Thoracic aorta (tissue), 2 donors: Measurements from ENCODE around the gene TRMO. TPM values are rescaled to one million over a fixed set of nuclear protein-coding genes. Genes with fewer than 3 reads are reported as not detected.
"Not testable (repeated sequence)": the region's sequence is repeated elsewhere in the genome, so short reads cannot be mapped to it uniquely, and the experiment has no call there.

Experiments used
- ATAC-seq: fragments of 150-250 bp; one replicate; pipeline ENCODE4 v1.8.0; 2017; ENCODE audit warnings: low read depth; ENCODE audit not compliant: insufficient number of reproducible peaks, low FRiP score
- DNase-seq: peaks from one replicate; pipeline ENCODE4 v3.0.0-alpha.2; 2020; ENCODE audit warnings: low spot score
- H3K27ac ChIP-seq, 2 donors: fragments of 200-600 bp; sonication (generic); 1 replicate in 1 of 2; 2 replicates in 1 of 2; pipeline ENCODE4 v1.5.1; 2016; ENCODE audit warnings: mild to moderate bottlenecking in 2 of 2, moderate library complexity in 2 of 2
- H3K27me3 ChIP-seq: fragments of 200-600 bp; sonication (generic); replicated peaks from 2 replicates; pipeline ENCODE4 v1.6.0; 2016; ENCODE audit warnings: mild to moderate bottlenecking; ENCODE audit not compliant: insufficient read depth
- H3K36me3 ChIP-seq: fragments of 200-600 bp; sonication (generic); one replicate; pipeline ENCODE4 v1.5.1; 2016
- H3K4me1 ChIP-seq, 2 donors: fragments of 200-600 bp; sonication (generic); 1 replicate in 1 of 2; 2 replicates in 1 of 2; pipeline versions ENCODE4 v1.5.1 to v1.6.0; 2016; ENCODE audit warnings: low read depth in 2 of 2, mild to moderate bottlenecking in 1 of 2; ENCODE audit not compliant: control insufficient read depth in 1 of 2
- H3K4me3 ChIP-seq: fragments of 200-600 bp; sonication (generic); 2 replicates; pipeline ENCODE4 v1.5.1; 2016; ENCODE audit warnings: mild to moderate bottlenecking
- H3K9me3 ChIP-seq: fragments of 200-600 bp; sonication (generic); 2 replicates; pipeline ENCODE4 v1.5.1; 2016
- total RNA-seq, 2 donors: library from RNA; depleted of rRNA; stranded (reverse); fragments of >200 nt; gene quantifications; one replicate each; pipeline versions ENCODE4 v1.1.0 to v1.2.3, GENCODE V29; 2016
- TF ChIP-seq, protein P1 (sequence below): fragments of 200-600 bp; sonication (generic); IDR thresholded peaks from one replicate; pipeline ENCODE4 v1.5.1; 2019; ENCODE audit warnings: antibody characterized with exemption

TRMO gene
- total RNA-seq, 2 donors from 2014 or later, result 22.2 to 28.6 TPM

DNA sequence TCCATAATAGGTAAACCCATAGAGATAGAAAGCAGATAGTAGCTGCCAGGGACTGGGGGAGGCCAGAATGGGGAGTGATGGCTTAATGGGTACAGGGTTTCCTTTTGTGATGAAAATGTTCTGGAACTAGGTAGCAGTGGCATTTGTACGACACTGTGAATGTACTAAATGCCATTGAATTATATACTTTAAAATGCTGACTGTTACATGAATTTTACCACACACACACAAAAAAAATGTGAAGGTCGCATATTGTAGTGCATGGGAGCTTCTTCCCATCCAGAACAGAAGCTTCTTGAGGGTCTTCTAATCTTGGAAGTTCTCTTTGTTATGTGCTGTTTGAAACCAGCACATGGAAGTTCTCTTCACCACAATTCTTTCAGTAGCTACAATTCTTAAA lies 40.9 kb upstream of the TRMO start:
- H3K4me1 ChIP-seq, result no peaks in the 10 kb centered on the region
- no peaks in the 10 kb centered on the region for H3K36me3 ChIP-seq
- TF ChIP-seq, protein P1, sequence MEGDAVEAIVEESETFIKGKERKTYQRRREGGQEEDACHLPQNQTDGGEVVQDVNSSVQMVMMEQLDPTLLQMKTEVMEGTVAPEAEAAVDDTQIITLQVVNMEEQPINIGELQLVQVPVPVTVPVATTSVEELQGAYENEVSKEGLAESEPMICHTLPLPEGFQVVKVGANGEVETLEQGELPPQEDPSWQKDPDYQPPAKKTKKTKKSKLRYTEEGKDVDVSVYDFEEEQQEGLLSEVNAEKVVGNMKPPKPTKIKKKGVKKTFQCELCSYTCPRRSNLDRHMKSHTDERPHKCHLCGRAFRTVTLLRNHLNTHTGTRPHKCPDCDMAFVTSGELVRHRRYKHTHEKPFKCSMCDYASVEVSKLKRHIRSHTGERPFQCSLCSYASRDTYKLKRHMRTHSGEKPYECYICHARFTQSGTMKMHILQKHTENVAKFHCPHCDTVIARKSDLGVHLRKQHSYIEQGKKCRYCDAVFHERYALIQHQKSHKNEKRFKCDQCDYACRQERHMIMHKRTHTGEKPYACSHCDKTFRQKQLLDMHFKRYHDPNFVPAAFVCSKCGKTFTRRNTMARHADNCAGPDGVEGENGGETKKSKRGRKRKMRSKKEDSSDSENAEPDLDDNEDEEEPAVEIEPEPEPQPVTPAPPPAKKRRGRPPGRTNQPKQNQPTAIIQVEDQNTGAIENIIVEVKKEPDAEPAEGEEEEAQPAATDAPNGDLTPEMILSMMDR, result no peak
- ATAC-seq (no peak), DNase-seq (no peak)
- no peaks in the 10 kb centered on the region for H3K27me3 ChIP-seq
- H3K27ac ChIP-seq, result no peak overlapping the region
- no peaks in the 10 kb centered on the region for H3K9me3 ChIP-seq
- no peak overlapping the region for H3K4me3 ChIP-seq

DNA sequence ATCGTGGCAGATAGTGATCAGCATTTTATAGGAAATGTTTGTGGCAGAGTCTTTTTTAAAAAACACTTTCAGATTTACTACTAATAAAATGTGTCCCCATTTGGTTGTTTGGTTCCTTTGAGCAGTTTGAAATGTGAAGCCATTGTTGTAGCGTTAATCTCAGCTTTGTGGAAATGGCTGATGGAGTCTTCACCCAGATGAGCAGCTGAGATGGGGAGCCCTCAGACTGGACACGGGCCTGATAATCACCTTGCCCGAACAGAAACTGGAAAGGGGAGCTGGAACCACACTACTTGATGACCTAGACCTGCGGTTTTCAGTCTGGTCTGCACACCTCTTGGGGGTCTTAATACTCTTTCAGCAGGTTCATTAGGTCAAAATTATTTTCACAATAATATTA lies 40.3 kb upstream of the TRMO start:
- ATAC-seq (no peak), DNase-seq (no peak)
- TF ChIP-seq, protein P1, result no peak
- Histone ChIP-seq H3K4me3 (no peak overlapping the region), H3K9me3 (no peaks in the 10 kb centered on the region), H3K36me3 (no peaks in the 10 kb centered on the region), H3K4me1 (no peaks in the 10 kb centered on the region), H3K27ac (no peak overlapping the region), H3K27me3 (no peaks in the 10 kb centered on the region)

DNA sequence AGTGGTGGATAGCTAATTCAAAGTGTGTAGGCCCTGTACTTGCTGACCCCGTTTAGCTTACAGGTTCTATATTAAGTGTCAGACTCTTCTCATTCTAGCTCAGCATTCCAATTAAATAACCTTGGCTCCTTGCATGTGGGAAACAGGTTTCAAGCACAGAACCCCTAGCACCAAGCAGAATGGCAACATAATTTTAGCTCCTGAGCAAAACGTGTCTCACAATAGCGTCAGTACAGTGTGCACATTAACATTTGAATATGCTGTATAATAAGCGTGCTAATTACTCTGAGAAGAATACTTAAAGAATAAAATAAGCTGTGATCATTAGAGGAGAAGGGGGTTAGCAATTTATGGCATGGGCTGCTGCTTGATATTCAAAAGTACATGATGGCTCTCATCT lies 39.8 kb upstream of the TRMO start:
- no peaks in the 10 kb centered on the region for H3K9me3 ChIP-seq
- H3K4me1 ChIP-seq, result no peaks in the 10 kb centered on the region
- H3K36me3 ChIP-seq, result no peaks in the 10 kb centered on the region
- ATAC-seq (no peak), DNase-seq (no peak)
- no peaks in the 10 kb centered on the region for H3K27me3 ChIP-seq
- TF ChIP-seq, protein P1, result no peak
- H3K4me3 ChIP-seq, result no peak overlapping the region
- H3K27ac ChIP-seq, result no peak overlapping the region

DNA sequence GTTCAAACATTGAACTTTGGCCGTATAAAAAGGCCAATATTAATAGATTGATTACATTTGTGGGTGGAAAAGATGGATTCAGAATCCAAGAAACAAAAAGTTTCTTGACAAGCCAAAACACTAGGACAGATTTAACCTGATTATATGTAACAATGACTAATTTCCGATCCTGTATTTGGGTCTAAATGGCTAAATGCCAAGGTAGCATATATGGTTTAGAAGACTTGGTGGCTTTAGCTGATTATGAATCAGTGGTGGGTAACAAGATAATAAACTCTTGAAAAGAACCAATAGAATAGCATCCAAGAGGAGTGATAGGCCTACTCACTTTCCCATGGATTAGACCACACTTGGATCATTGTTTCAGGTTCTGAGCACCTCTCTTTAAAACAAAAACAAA lies 39.1 kb upstream of the TRMO start:
- H3K36me3 ChIP-seq, result no peaks in the 10 kb centered on the region
- no peak overlapping the region for H3K4me3 ChIP-seq
- H3K27ac ChIP-seq, result no peak overlapping the region
- no peak for ATAC-seq
- H3K4me1 ChIP-seq, result no peaks in the 10 kb centered on the region
- DNase-seq, result no peak
- H3K27me3 ChIP-seq, result no peaks in the 10 kb centered on the region
- TF ChIP-seq, protein P1, result no peak
- no peaks in the 10 kb centered on the region for H3K9me3 ChIP-seq

DNA sequence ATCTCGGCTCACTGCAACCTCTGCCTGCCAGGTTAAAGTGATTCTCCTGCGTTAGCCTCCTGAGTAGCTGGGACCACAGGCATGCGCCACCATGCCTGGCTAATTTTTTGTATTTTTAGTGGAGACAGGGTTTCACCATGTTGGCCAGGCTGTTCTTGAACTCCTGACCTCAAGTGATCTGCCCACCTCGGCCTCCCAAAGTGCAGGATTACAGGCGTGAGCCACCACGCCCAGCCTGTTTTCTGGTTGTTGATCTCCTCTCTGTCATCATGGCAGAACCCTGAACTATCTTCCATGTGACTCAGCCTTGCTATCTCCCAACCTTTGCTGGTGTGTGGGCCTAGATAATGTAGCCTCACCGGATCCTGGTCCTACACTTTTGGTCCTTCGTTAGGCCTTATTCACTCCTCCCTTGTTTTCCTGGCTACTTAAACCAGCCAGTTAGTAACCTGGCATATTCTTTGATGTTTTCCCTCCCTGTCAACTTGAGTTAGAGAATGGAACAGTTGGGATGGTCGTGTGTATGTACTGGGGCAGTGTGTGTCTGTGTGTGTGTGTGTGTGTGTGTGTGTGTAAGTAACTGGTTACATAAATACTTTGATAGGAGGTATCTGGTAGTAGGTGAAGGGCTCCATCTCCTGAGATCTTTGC lies 38.5 kb upstream of the TRMO start:
- H3K4me3 ChIP-seq, H3K36me3 ChIP-seq, H3K4me1 ChIP-seq, H3K9me3 ChIP-seq, H3K27ac ChIP-seq, DNase-seq, ATAC-seq, H3K27me3 ChIP-seq: not testable (repeated sequence)

DNA sequence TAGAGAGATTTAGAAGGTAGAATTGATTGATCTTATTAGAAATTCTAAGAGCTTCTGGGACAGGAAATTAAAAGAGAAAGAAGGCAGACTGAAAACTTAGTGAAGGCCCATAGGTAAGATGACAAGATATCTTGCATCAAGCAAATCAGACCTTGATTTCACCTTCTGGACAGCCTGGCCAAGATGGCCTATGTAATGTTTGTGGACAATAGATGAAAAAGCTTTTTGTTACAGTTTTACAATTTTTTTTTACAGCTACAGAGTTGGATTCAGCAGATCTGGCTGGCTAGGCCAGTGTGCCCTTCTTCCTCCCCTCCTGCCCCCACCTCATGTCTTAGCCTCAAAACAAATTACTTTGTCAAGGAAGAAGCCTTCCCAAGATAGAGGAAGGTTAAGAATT lies 37.3 kb upstream of the TRMO start:
- H3K4me3 ChIP-seq, result no peak overlapping the region
- no peak for DNase-seq
- H3K27ac ChIP-seq, result no peak overlapping the region
- H3K27me3 ChIP-seq, result no peaks in the 10 kb centered on the region
- no peaks in the 10 kb centered on the region for H3K4me1 ChIP-seq
- no peaks in the 10 kb centered on the region for H3K9me3 ChIP-seq
- H3K36me3 ChIP-seq, result no peaks in the 10 kb centered on the region
- TF ChIP-seq, protein P1, result no peak
- no peak for ATAC-seq
